Natural killer cell (primary cell): Measurements from ENCODE around the gene STAM2. TPM values are rescaled to one million over a fixed set of nuclear protein-coding genes. Genes with fewer than 3 reads are reported as not detected.

ENCODE experiments used
- ATAC-seq, 3 donors: fragments of 150-1000 bp in 2 of 3; fragments of 200-7000 bp in 1 of 3; cut with Tn5 transposase; 1 replicate in 1 of 3; 2 replicates in 2 of 3; pipeline ENCODE4 v1.10.0; 2021; ENCODE audit warnings: mild to moderate bottlenecking in 2 of 3, moderate library complexity in 2 of 3
- DNase-seq, 2 donors: peaks; one replicate each; pipeline versions ENCODE4 v3.0.0 to v3.0.0-alpha.2; 2013 to 2021; ENCODE audit warnings: mixed read lengths in 1 of 2
- H3K27ac ChIP-seq: one replicate; pipeline ENCODE4 v1.5.1; 2013; ENCODE audit warnings: mild to moderate bottlenecking, low read length
- H3K27me3 ChIP-seq: one replicate; pipeline ENCODE4 v1.6.1; 2013; ENCODE audit warnings: low read length; ENCODE audit not compliant: control insufficient read depth, insufficient read depth
- H3K36me3 ChIP-seq: one replicate; pipeline ENCODE4 v1.6.1; 2013; ENCODE audit warnings: low read length; ENCODE audit not compliant: control insufficient read depth, insufficient read depth
- H3K4me1 ChIP-seq: one replicate; pipeline ENCODE4 v1.6.1; 2013; ENCODE audit warnings: low read length; ENCODE audit not compliant: control insufficient read depth, insufficient read depth
- H3K4me3 ChIP-seq: one replicate; pipeline ENCODE4 v1.5.1; 2013; ENCODE audit warnings: low read length
- H3K9me3 ChIP-seq: one replicate; pipeline ENCODE4 v1.6.1; 2013; ENCODE audit warnings: low read length; ENCODE audit not compliant: control insufficient read depth, insufficient read depth
- H3K27ac Mint-ChIP-seq, 2 donors: one replicate each; pipeline ENCODE4 v1.8.0; 2022; ENCODE audit warnings: mild to moderate bottlenecking in 2 of 2, mixed read lengths in 2 of 2, moderate library complexity in 1 of 2
- H3K27me3 Mint-ChIP-seq, 2 donors: one replicate each; pipeline ENCODE4 v1.8.0; 2022; ENCODE audit warnings: low read depth in 2 of 2, mixed read lengths in 2 of 2
- H3K36me3 Mint-ChIP-seq: one replicate; pipeline ENCODE4 v1.8.0; 2022; ENCODE audit warnings: mixed read lengths
- H3K4me1 Mint-ChIP-seq, 2 donors: one replicate each; pipeline ENCODE4 v1.8.0; 2022; ENCODE audit warnings: mixed read lengths in 2 of 2
- H3K4me3 Mint-ChIP-seq: one replicate; pipeline ENCODE4 v1.8.0; 2022; ENCODE audit warnings: mild to moderate bottlenecking, moderate library complexity, mixed read lengths
- H3K9me3 Mint-ChIP-seq, 2 donors: one replicate each; pipeline ENCODE4 v1.8.0; 2022; ENCODE audit warnings: mixed read lengths in 2 of 2
- CTCF ChIP-seq: fragments of 200-600 bp; IDR thresholded peaks from one replicate; pipeline ENCODE4 v1.8.0; 2022; ENCODE audit warnings: antibody characterized with exemption
- WGBS: methylation state at CpG from one replicate; pipeline ENCODE4 v1.1.7; 2013; ENCODE audit warnings: missing lambda C conversion rate; ENCODE audit not compliant: insufficient coverage; 5-methylcytosine and 5-hydroxymethylcytosine counted together
- intact Hi-C: fragments of 100-400 bp; cut with micrococcal nuclease; formaldehyde crosslinking; loops from one replicate; pipeline ENCODE4 v1.14.2; 2022
- total RNA-seq, 4 donors: library from RNA; stranded (reverse); fragments of 120-200 nt in 1 of 4; gene quantifications; one replicate each; pipeline versions ENCODE4 v1.2.3 to v1.2.4, GENCODE V29; 2013 to 2022

STAM2 gene
- total RNA-seq, 3 donors from 2014 or later (not counting 1 experiment from before 2014, with no cell fraction given) = 18.7 to 23.1 (median 19.2) TPM

- Histone ChIP-seq H3K4me1 (no peaks in the 10 kb centered on the region), H3K27me3 (no peaks in the 10 kb centered on the region), H3K4me3 (no peak overlapping the region), H3K9me3 (no peaks in the 10 kb centered on the region), H3K36me3 (no peaks in the 10 kb centered on the region), H3K27ac (no peak overlapping the region)
- Mint-ChIP-seq H3K9me3 (peaks cover 0 to 7% of the 10 kb centered on the region in 2 donors), H3K4me1 (peaks cover 0 to 10% of the 10 kb centered on the region in 2 donors), H3K27me3 (no peaks in the 10 kb centered on the region), H3K4me3 (no peak overlapping the region), H3K27ac (no peak overlapping the region), H3K36me3 (no peaks in the 10 kb centered on the region)
- intact Hi-C loops = no loop called here
- no peak for TF ChIP-seq CTCF
- ATAC-seq = no peak
- 95% methylated on average over 9 of the region's 9 CpGs for WGBS
- no peak for DNase-seq
These were observed 97.5 kb downstream of the STAM2 start for GRCh38 chr2:152078023-152078422.

GRCh38 chr2:152075461-152076050 is 100.0 kb downstream of the STAM2 start:
- Mint-ChIP-seq H3K27ac (no peak overlapping the region), H3K4me1 (peaks cover 0 to 5% of the 10 kb centered on the region in 2 donors), H3K36me3 (no peaks in the 10 kb centered on the region), H3K27me3 (no peaks in the 10 kb centered on the region), H3K9me3 (peaks cover 0 to 7% of the 10 kb centered on the region in 2 donors), H3K4me3 (no peak overlapping the region)
- Histone ChIP-seq H3K9me3 (no peaks in the 10 kb centered on the region), H3K36me3 (no peaks in the 10 kb centered on the region), H3K27ac (no peak overlapping the region), H3K27me3 (no peaks in the 10 kb centered on the region), H3K4me1 (no peaks in the 10 kb centered on the region), H3K4me3 (no peak overlapping the region)
- no peak for TF ChIP-seq CTCF
- WGBS = 83% methylated on average over 3 of the region's 4 CpGs
- no peak for DNase-seq
- ATAC-seq = no peak
- intact Hi-C loops = no loop called here

GRCh38 chr2:152072011-152072410 is 103.6 kb downstream of the STAM2 start:
- H3K27me3 ChIP-seq = no peaks in the 10 kb centered on the region
- H3K4me3 ChIP-seq = no peak overlapping the region
- DNase-seq = no peak
- ATAC-seq = no peak
- H3K36me3 Mint-ChIP-seq = no peaks in the 10 kb centered on the region
- peaks cover 0 to 5% of the 10 kb centered on the region in 2 donors for H3K4me1 Mint-ChIP-seq
- no peak overlapping the region for H3K4me3 Mint-ChIP-seq
- H3K9me3 ChIP-seq = no peaks in the 10 kb centered on the region
- no peak overlapping the region for H3K27ac Mint-ChIP-seq
- peaks cover 0 to 7% of the 10 kb centered on the region in 2 donors for H3K9me3 Mint-ChIP-seq
- H3K36me3 ChIP-seq = no peaks in the 10 kb centered on the region
- H3K27ac ChIP-seq = no peak overlapping the region
- WGBS = 88% methylated on average over 2 of the region's 2 CpGs
- H3K4me1 ChIP-seq = no peaks in the 10 kb centered on the region
- no peaks in the 10 kb centered on the region for H3K27me3 Mint-ChIP-seq
- intact Hi-C loops = no loop called here
- no peak for TF ChIP-seq CTCF

GRCh38 chr2:152071518-152071917 is 104.0 kb downstream of the STAM2 start:
- no peak for TF ChIP-seq CTCF
- H3K27me3 ChIP-seq = no peaks in the 10 kb centered on the region
- WGBS = no CpG with 5 or more reads among the region's 1 CpG
- no peak overlapping the region for H3K27ac Mint-ChIP-seq
- intact Hi-C loops = no loop called here
- H3K9me3 Mint-ChIP-seq = peaks cover 0 to 7% of the 10 kb centered on the region in 2 donors
- H3K9me3 ChIP-seq = no peaks in the 10 kb centered on the region
- H3K36me3 ChIP-seq = no peaks in the 10 kb centered on the region
- H3K27ac ChIP-seq = no peak overlapping the region
- no peaks in the 10 kb centered on the region for H3K4me1 ChIP-seq
- H3K27me3 Mint-ChIP-seq = no peaks in the 10 kb centered on the region
- peaks cover 0 to 5% of the 10 kb centered on the region in 2 donors for H3K4me1 Mint-ChIP-seq
- H3K36me3 Mint-ChIP-seq = no peaks in the 10 kb centered on the region
- no peak for ATAC-seq
- DNase-seq = no peak
- H3K4me3 Mint-ChIP-seq = no peak overlapping the region
- no peak overlapping the region for H3K4me3 ChIP-seq
